T47D (cell line): ENCODE data around the gene IL11.
"Not testable (repeated sequence)": the region's sequence is repeated elsewhere in the genome, so short reads cannot be mapped to it uniquely, and the experiment has no call there.

Source experiments
- DNase-seq, 2 experiments: peaks; one replicate each; pipeline versions ENCODE4 v3.0.0 to v3.0.0-alpha.2; 2011 to 2012; ENCODE audit warnings: low read depth in 1 of 2, low spot score in 1 of 2
- JUND ChIP-seq: IDR thresholded peaks from 2 replicates; pipeline ENCODE4 v1.6.1; 2012; ENCODE audit warnings: low read depth
- in situ Hi-C: cut with HindIII; loops from 2 replicates; pipeline ENCODE4 v1.10.0; 2016; ENCODE audit warnings: low sequenced_read_pairs, low pct_unique_long_range_greater_than_20kb

Gene IL11

GRCh38 chr19:55370305-55370988 lies at the start of gene IL11:
Gene IL11 (minus strand): TSS chr19:55370463. CDS start chr19:55370310, 153 bp downstream.
- DNase-seq, result no peak
- TF ChIP-seq JUND, result no peak
- in situ Hi-C loops, result no loop called here

- in situ Hi-C loops, result no loop called here
- DNase-seq, result no peak
- TF ChIP-seq JUND, result no peak
These were observed 49.5 kb upstream of the IL11 start for GRCh38 chr19:55419624-55420236.

GRCh38 chr19:55419103-55419502 lies 48.8 kb upstream of the IL11 start:
- no peak for DNase-seq
- no peak for TF ChIP-seq JUND
- in situ Hi-C loops, result no loop called here

DNA sequence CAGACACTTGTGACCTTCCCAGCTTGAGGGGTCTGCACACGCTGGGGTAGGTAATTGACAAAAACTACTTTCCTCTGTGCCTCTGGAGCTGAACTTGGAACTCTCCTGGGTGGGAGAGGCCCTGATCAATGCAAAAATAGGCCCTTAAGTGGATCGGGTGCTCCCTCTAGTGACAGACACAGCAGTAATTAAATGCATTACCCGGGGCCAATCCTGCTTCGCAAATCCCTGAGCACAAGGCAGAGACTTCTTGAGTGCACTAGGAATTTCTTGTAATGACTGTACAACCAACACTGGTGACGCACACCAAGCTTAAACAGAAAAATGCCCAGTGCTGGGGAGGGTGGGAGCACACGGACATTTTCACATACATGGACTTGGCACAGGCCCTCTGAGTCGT lies 47.9 kb upstream of the IL11 start:
- TF ChIP-seq JUND, result no peak
- in situ Hi-C loops, result no loop called here
- DNase-seq, result peak; percentile 64 to 85

GRCh38 chr19:55410168-55410567 lies 39.9 kb upstream of the IL11 start:
- DNase-seq, result no peak
- TF ChIP-seq JUND, result no peak
- in situ Hi-C loops, result no loop called here

GRCh38 chr19:55409179-55409578 lies 38.9 kb upstream of the IL11 start:
- DNase-seq, in situ Hi-C loops: not testable (repeated sequence)

- no peak for DNase-seq
- no peak for TF ChIP-seq JUND
- in situ Hi-C loops, result no loop called here
These were observed 38.2 kb upstream of the IL11 start for GRCh38 chr19:55408533-55408872.

- DNase-seq, result peak; percentile 99
- no peak for TF ChIP-seq JUND
- in situ Hi-C loops, result no loop called here
These were observed 37.7 kb upstream of the IL11 start for GRCh38 chr19:55407800-55408532.

DNA sequence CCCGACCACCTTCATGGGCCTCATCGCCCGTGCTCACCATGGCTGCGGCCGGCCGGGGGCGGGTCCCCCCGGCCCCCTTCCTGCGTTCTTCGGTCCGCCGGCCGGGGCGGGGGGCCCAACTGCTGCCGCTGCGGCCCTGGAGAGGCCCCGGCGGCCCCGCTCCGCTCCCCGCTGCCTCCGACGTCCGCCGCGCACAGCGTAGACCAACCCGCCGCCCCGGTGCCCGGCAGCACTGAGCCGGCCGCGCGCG lies 37.2 kb upstream of the IL11 start, which contains the start of gene UBE2S:
UBE2S (minus strand) TSS at position 239 of the 250 bp plus-strand sequence; CDS start at position 40, 199 bp downstream.
- DNase-seq, in situ Hi-C loops: not testable (repeated sequence)

DNA sequence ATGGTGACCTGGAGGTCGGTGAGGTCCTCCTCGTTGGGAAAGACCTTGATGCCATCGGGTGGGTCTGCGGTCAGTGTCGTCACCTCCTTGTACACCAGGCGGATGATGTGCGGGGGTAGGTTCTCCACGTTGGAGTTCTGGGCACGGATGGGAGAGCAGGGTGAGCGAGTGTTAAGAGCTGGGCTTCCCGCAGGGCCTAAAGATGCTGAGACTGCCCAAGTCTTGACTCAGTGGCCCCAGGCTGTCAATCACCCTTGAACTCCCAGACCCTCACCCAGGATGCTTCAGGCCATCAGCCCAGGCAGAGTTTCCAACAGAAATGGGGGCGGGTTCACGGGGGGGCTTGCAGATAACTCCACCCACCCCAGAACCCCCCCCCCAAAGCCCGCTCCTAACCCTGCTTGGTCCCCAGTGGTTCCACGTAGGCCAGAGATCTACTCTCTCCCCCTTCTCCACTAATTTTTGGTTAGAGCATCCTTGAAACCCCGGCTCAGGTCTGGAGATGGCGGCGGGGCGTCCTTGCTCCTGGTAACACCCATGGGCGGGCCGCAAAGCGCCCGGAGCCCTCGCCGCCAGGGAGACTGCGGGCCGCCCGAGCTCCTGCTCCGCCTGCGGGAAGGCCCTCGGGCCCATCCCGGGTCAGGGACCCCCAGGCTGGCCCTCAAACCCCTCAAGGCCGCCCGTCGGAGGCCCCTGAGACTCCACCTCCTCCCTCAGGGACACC lies 36.7 kb upstream of the IL11 start:
- in situ Hi-C loops, result no loop called here
- TF ChIP-seq JUND, result no peak

GRCh38 chr19:55406091-55406825 lies 36.0 kb upstream of the IL11 start:
- no peak for DNase-seq
- TF ChIP-seq JUND, result no peak
- in situ Hi-C loops, result no loop called here

More for the DNA sequence above, 36.7 kb upstream of the IL11 start:
- no peak for DNase-seq

GRCh38 chr19:55405638-55406037 lies 35.4 kb upstream of the IL11 start:
- in situ Hi-C loops, result no loop called here
- TF ChIP-seq JUND, result no peak

More at GRCh38 chr19:55405638-55406037, 35.4 kb upstream of the IL11 start:
- no peak for DNase-seq
